H1 (cell line): ENCODE measurements around the gene PATJ. TPM values are rescaled to one million over a fixed set of nuclear protein-coding genes. Genes with fewer than 3 reads are reported as not detected.

Experiments used
- CBX5 ChIP-seq: fragments of 300-800, 300-1000 bp; sonication (generic); IDR thresholded peaks from 2 replicates; pipeline ENCODE4 v1.7.1; 2016; ENCODE audit warnings: antibody characterized with exemption, low read length, low read depth
- CHD7 ChIP-seq: fragments of 300-600 bp; sonication (generic); IDR thresholded peaks from 2 replicates; pipeline ENCODE4 v1.7.1; 2012; ENCODE audit warnings: low read length, moderate library complexity, mild to moderate bottlenecking, inconsistent platforms; ENCODE audit not compliant: insufficient replicate concordance
- CTCF ChIP-seq, 3 experiments: IDR thresholded peaks; 1 replicate in 2 of 3; 2 replicates in 1 of 3; pipeline versions ENCODE4 v1.5.1 to v1.6.1; 2011; ENCODE audit warnings: low read length in 3 of 3, mild to moderate bottlenecking in 3 of 3, inconsistent platforms in 2 of 3, low read depth in 1 of 3, moderate library complexity in 1 of 3; ENCODE audit not compliant: insufficient read depth in 1 of 3; ENCODE audit errors: control extremely low read depth in 1 of 3
- GABPA ChIP-seq: IDR thresholded peaks from 2 replicates; pipeline ENCODE4 v1.6.1; 2011; ENCODE audit warnings: mild to moderate bottlenecking, low read length, moderate library complexity, borderline replicate concordance; ENCODE audit not compliant: insufficient read depth
- GTF2F1 ChIP-seq: IDR thresholded peaks from 2 replicates; pipeline ENCODE4 v1.6.1; 2012; ENCODE audit warnings: low read depth, low read length, improper control_type of control experiment, borderline replicate concordance
- JUND ChIP-seq: IDR thresholded peaks from 2 replicates; pipeline ENCODE4 v1.6.1; 2011; ENCODE audit warnings: mild to moderate bottlenecking, improper control_type of control experiment, low read length
- RXRA ChIP-seq: IDR thresholded peaks from 2 replicates; pipeline ENCODE4 v1.6.1; 2011; ENCODE audit warnings: low read depth, mild to moderate bottlenecking, low read length, moderate library complexity; ENCODE audit not compliant: insufficient read depth
- TEAD4 ChIP-seq: IDR thresholded peaks from 2 replicates; pipeline ENCODE4 v1.6.1; 2012; ENCODE audit warnings: low read depth, low read length, inconsistent platforms, mixed read lengths
- polyA plus RNA-seq, 7 experiments: library from polyadenylated mRNA; depleted of rRNA in 3 of 7; stranded (reverse) in 5 of 7; unstranded in 2 of 7; fragments of >200 nt in 5 of 7; fragments of 200-250 nt in 2 of 7; gene quantifications; 1 replicate in 5 of 7; 2 replicates in 1 of 7; 4 replicates in 1 of 7; pipeline versions ENCODE4 v1.2.1 to v1.2.3, GENCODE V29; 2011 to 2013; ENCODE audit warnings: missing spikeins in 2 of 7, mixed read lengths in 2 of 7
- total RNA-seq: library from RNA; stranded (reverse); fragmentation: NEBNext Ultra II Directional; extraction: Animal tissue kit (Norgen Biotek cat#: 25700); gene quantifications from 2 replicates; pipeline ENCODE4 v1.2.1, GENCODE V29; 2021

Gene PATJ
- total and polyA plus RNA-seq, 2 of the 8 experiments (the other 6 are each of a cell fraction or from before 2014, with no cell fraction given), result 8.2 to 55.6 TPM

- TF ChIP-seq CHD7 (no peak), RXRA (no peak), CBX5 (no peak), CTCF (IDR thresholded peaks at IDR 0.05; ENCODE audit: control extremely low read depth in 1 of 3, insufficient read depth in 1 of 3, low read depth in 1 of 3, low read length in 3 of 3) (no peak), JUND (no peak), GABPA (no peak), TEAD4 (no peak), GTF2F1 (no peak)
- TF ChIP-seq, all 59 proteins: peak for 0
Measured at GRCh38 chr1:62159940-62160348, 417.7 kb downstream of the PATJ start (continued).
